Activated CD4-positive, alpha-beta memory T cell treated with anti-CD3 and anti-CD28 coated beads, Interleukin-2, amount 10 ng/mL, durations not matched to agents 7 days and 5 days (primary cell): Measurements from ENCODE around the gene MYO5C. TPM values are rescaled to one million over a fixed set of nuclear protein-coding genes. Genes with fewer than 3 reads are reported as not detected.
A peak's percentile ranks its signal among the peaks of the same experiment; 100 is the strongest.

Source experiments
- CTCF ChIA-PET: fragments of 350-600 bp; sonication (Branson Sonifier 250); formaldehyde crosslinking; loops from one replicate; lab custom pipeline; 2021; ENCODE audit warnings: antibody characterized with exemption, inconsistent platforms; lab: Charles Lee
- POLR2A ChIA-PET: fragments of 350-600 bp; sonication (Branson Sonifier 250); formaldehyde crosslinking; loops from one replicate; lab custom pipeline; 2021; ENCODE audit warnings: antibody characterized with exemption; lab: Charles Lee
- DNase-seq: peaks from one replicate; pipeline ENCODE4 v3.0.0-alpha.2; 2020
- H3K27ac Mint-ChIP-seq: one replicate; pipeline ENCODE4 v1.8.0; 2021; ENCODE audit warnings: mild to moderate bottlenecking, mixed read lengths
- H3K27me3 Mint-ChIP-seq: one replicate; pipeline ENCODE4 v1.8.0; 2021; ENCODE audit warnings: mixed read lengths
- H3K36me3 Mint-ChIP-seq: one replicate; pipeline ENCODE4 v1.8.0; 2021; ENCODE audit warnings: low read depth, mixed read lengths
- H3K4me1 Mint-ChIP-seq: one replicate; pipeline ENCODE4 v1.8.0; 2021; ENCODE audit warnings: mixed read lengths
- H3K4me3 Mint-ChIP-seq: one replicate; pipeline ENCODE4 v1.8.0; 2021; ENCODE audit warnings: mild to moderate bottlenecking, mixed read lengths
- H3K9me3 Mint-ChIP-seq: one replicate; pipeline ENCODE4 v1.8.0; 2021; ENCODE audit warnings: mixed read lengths
- total RNA-seq, 2 experiments: library from RNA; stranded (reverse); gene quantifications; one replicate each; pipeline ENCODE4 v1.2.3, GENCODE V29; 2021

Gene MYO5C
- total RNA-seq, 2 experiments from 2014 or later: 1.3 to 1.4 TPM

GRCh38 chr15:52218371-52218770, 77.2 kb downstream of the MYO5C start:
- H3K27me3 Mint-ChIP-seq: no peaks in the 10 kb centered on the region
- CTCF ChIA-PET: no interaction called here

GRCh38 chr15:52217186-52217585, 78.4 kb downstream of the MYO5C start:
- no peaks in the 10 kb centered on the region for H3K36me3 Mint-ChIP-seq
- no peaks in the 10 kb centered on the region for H3K9me3 Mint-ChIP-seq
- ChIA-PET POLR2A (no interaction called here), CTCF (interaction anchor here (0.6 to 2.0 kb wide), 12 partner anchors 9 to 519 kb away, joined by 3 to 31 read pairs (median 3); no protein-coding TSS in a partner anchor)
- no peak overlapping the region for H3K27ac Mint-ChIP-seq
- no peaks in the 10 kb centered on the region for H3K27me3 Mint-ChIP-seq
- H3K4me3 Mint-ChIP-seq: no peak overlapping the region
- H3K4me1 Mint-ChIP-seq: peaks cover 25% of the 10 kb centered on the region
- DNase-seq: peak; percentile 46

More at GRCh38 chr15:52218371-52218770, 77.2 kb downstream of the MYO5C start:
- no peak for DNase-seq
- H3K4me1 Mint-ChIP-seq: peaks cover 35% of the 10 kb centered on the region
- H3K27ac Mint-ChIP-seq: peak overlapping the region; percentile 4
- H3K9me3 Mint-ChIP-seq: no peaks in the 10 kb centered on the region
- H3K4me3 Mint-ChIP-seq: no peak overlapping the region
- no peaks in the 10 kb centered on the region for H3K36me3 Mint-ChIP-seq
- POLR2A ChIA-PET: no interaction called here

GRCh38 chr15:52214553-52214952, 81.1 kb downstream of the MYO5C start:
- Mint-ChIP-seq H3K27ac (no peak overlapping the region), H3K27me3 (no peaks in the 10 kb centered on the region), H3K36me3 (no peaks in the 10 kb centered on the region), H3K9me3 (no peaks in the 10 kb centered on the region), H3K4me1 (peaks cover 8% of the 10 kb centered on the region), H3K4me3 (no peak overlapping the region)
- no peak for DNase-seq
- ChIA-PET POLR2A (interaction anchor here (0.7 to 1.5 kb wide), 2 partner anchors 11 to 35 kb away, joined by 3 to 8 read pairs; no protein-coding TSS in a partner anchor), CTCF (interaction anchor here (0.7 to 1.7 kb wide), 11 partner anchors 13 to 521 kb away, joined by 3 to 14 read pairs (median 3); no protein-coding TSS in a partner anchor)

- no peak for DNase-seq
- H3K9me3 Mint-ChIP-seq: no peaks in the 10 kb centered on the region
- H3K4me3 Mint-ChIP-seq: no peak overlapping the region
- CTCF ChIA-PET: interaction anchor here (0.6 to 1.7 kb wide), 2 partner anchors 44 to 323 kb away, joined by 3 to 4 read pairs; no protein-coding TSS in a partner anchor
- POLR2A ChIA-PET: interaction anchor here (1.5 kb wide), 1 partner anchor 34 kb away, joined by 8 read pairs; no protein-coding TSS in a partner anchor
- H3K27me3 Mint-ChIP-seq: no peaks in the 10 kb centered on the region
- H3K36me3 Mint-ChIP-seq: no peaks in the 10 kb centered on the region
- peaks cover 1% of the 10 kb centered on the region for H3K4me1 Mint-ChIP-seq
- H3K27ac Mint-ChIP-seq: no peak overlapping the region
These were observed 82.4 kb downstream of the MYO5C start for GRCh38 chr15:52213206-52213605.

GRCh38 chr15:52208306-52208946, 87.2 kb downstream of the MYO5C start:
- no peaks in the 10 kb centered on the region for H3K9me3 Mint-ChIP-seq
- ChIA-PET POLR2A (interaction anchor here (0.6 to 2.3 kb wide), 4 partner anchors 25 to 244 kb away, joined by 4 to 18 read pairs (median 4); no protein-coding TSS in a partner anchor), CTCF (interaction anchor here (0.7 to 2.8 kb wide), 36 partner anchors 9 to 325 kb away, joined by 3 to 24 read pairs (median 4); no protein-coding TSS in a partner anchor)
- peaks cover 2% of the 10 kb centered on the region for H3K4me1 Mint-ChIP-seq
- no peak overlapping the region for H3K27ac Mint-ChIP-seq
- DNase-seq: peak; percentile 84
- H3K36me3 Mint-ChIP-seq: no peaks in the 10 kb centered on the region
- no peak overlapping the region for H3K4me3 Mint-ChIP-seq
- no peaks in the 10 kb centered on the region for H3K27me3 Mint-ChIP-seq

- Mint-ChIP-seq H3K27ac (no peak overlapping the region), H3K4me1 (peaks cover 2% of the 10 kb centered on the region), H3K27me3 (no peaks in the 10 kb centered on the region), H3K9me3 (no peaks in the 10 kb centered on the region), H3K4me3 (no peak overlapping the region), H3K36me3 (no peaks in the 10 kb centered on the region)
- DNase-seq: no peak
- ChIA-PET CTCF (interaction anchor here (1.2 to 2.8 kb wide), 5 partner anchors 14 to 66 kb away, joined by 4 to 24 read pairs (median 7); no protein-coding TSS in a partner anchor), POLR2A (interaction anchor here (2.3 kb wide), 1 partner anchor 28 kb away, joined by 18 read pairs; no protein-coding TSS in a partner anchor)
These were observed 88.4 kb downstream of the MYO5C start for GRCh38 chr15:52207191-52207590.

- H3K9me3 Mint-ChIP-seq: no peaks in the 10 kb centered on the region
- no peaks in the 10 kb centered on the region for H3K36me3 Mint-ChIP-seq
- DNase-seq: no peak
- H3K27me3 Mint-ChIP-seq: no peaks in the 10 kb centered on the region
- peaks cover 2% of the 10 kb centered on the region for H3K4me1 Mint-ChIP-seq
- H3K27ac Mint-ChIP-seq: no peak overlapping the region
- ChIA-PET CTCF (interaction anchor here (1.2 to 1.8 kb wide), 2 partner anchors 11 to 27 kb away, joined by 4 to 5 read pairs; no protein-coding TSS in a partner anchor), POLR2A (no interaction called here)
- no peak overlapping the region for H3K4me3 Mint-ChIP-seq
These were observed 89.2 kb downstream of the MYO5C start for GRCh38 chr15:52206446-52206845.

- peaks cover 2% of the 10 kb centered on the region for H3K4me1 Mint-ChIP-seq
- no peak overlapping the region for H3K27ac Mint-ChIP-seq
These were observed 90.9 kb downstream of the MYO5C start for GRCh38 chr15:52204657-52205056.

GRCh38 chr15:52200831-52201365, 94.7 kb downstream of the MYO5C start:
- ChIA-PET POLR2A (no interaction called here), CTCF (interaction anchor here (0.8 to 1.6 kb wide), 2 partner anchors 13 to 26 kb away, joined by 3 to 4 read pairs; no protein-coding TSS in a partner anchor)
- no peaks in the 10 kb centered on the region for H3K4me1 Mint-ChIP-seq
- DNase-seq: no peak
- H3K27ac Mint-ChIP-seq: no peak overlapping the region
- no peaks in the 10 kb centered on the region for H3K36me3 Mint-ChIP-seq
- no peak overlapping the region for H3K4me3 Mint-ChIP-seq
- H3K9me3 Mint-ChIP-seq: no peaks in the 10 kb centered on the region
- H3K27me3 Mint-ChIP-seq: peaks cover 3% of the 10 kb centered on the region

More at GRCh38 chr15:52204657-52205056, 90.9 kb downstream of the MYO5C start:
- DNase-seq: no peak
- ChIA-PET CTCF (interaction anchor here (0.6 to 1.8 kb wide), 2 partner anchors 12 to 275 kb away, joined by 4 to 5 read pairs; no protein-coding TSS in a partner anchor), POLR2A (no interaction called here)
- Mint-ChIP-seq H3K9me3 (no peaks in the 10 kb centered on the region), H3K36me3 (no peaks in the 10 kb centered on the region), H3K4me3 (no peak overlapping the region), H3K27me3 (peaks cover 3% of the 10 kb centered on the region)

GRCh38 chr15:52199271-52199670, 96.3 kb downstream of the MYO5C start:
- no peaks in the 10 kb centered on the region for H3K9me3 Mint-ChIP-seq
- DNase-seq: no peak
- H3K27ac Mint-ChIP-seq: no peak overlapping the region
- peaks cover 3% of the 10 kb centered on the region for H3K27me3 Mint-ChIP-seq
- no peaks in the 10 kb centered on the region for H3K36me3 Mint-ChIP-seq
- H3K4me3 Mint-ChIP-seq: no peak overlapping the region
- POLR2A ChIA-PET: no interaction called here
- CTCF ChIA-PET: interaction anchor here (1.7 to 1.8 kb wide), 2 partner anchors 9 to 28 kb away, joined by 4 to 14 read pairs; no protein-coding TSS in a partner anchor
- no peaks in the 10 kb centered on the region for H3K4me1 Mint-ChIP-seq

GRCh38 chr15:52196891-52197290, 98.7 kb downstream of the MYO5C start:
- H3K36me3 Mint-ChIP-seq: no peaks in the 10 kb centered on the region
- no peak overlapping the region for H3K27ac Mint-ChIP-seq
- H3K4me1 Mint-ChIP-seq: no peaks in the 10 kb centered on the region
- H3K4me3 Mint-ChIP-seq: no peak overlapping the region
- H3K9me3 Mint-ChIP-seq: no peaks in the 10 kb centered on the region
- peaks cover 3% of the 10 kb centered on the region for H3K27me3 Mint-ChIP-seq
- DNase-seq: no peak
- ChIA-PET CTCF (interaction anchor here (1.5 kb wide), 1 partner anchor 11 kb away, joined by 3 read pairs; no protein-coding TSS in a partner anchor), POLR2A (no interaction called here)

GRCh38 chr15:52193791-52194190, 101.8 kb downstream of the MYO5C start:
- Mint-ChIP-seq H3K9me3 (no peaks in the 10 kb centered on the region), H3K36me3 (no peaks in the 10 kb centered on the region), H3K4me1 (no peaks in the 10 kb centered on the region), H3K4me3 (no peak overlapping the region), H3K27me3 (no peaks in the 10 kb centered on the region), H3K27ac (no peak overlapping the region)
- CTCF ChIA-PET: interaction anchor here (0.6 to 2.3 kb wide), 4 partner anchors 10 to 30 kb away, joined by 3 to 8 read pairs (median 6); no protein-coding TSS in a partner anchor
- no peak for DNase-seq
- POLR2A ChIA-PET: no interaction called here
